A673 (cell line): ENCODE results near the gene NUCKS1.

Experiments used
- EZH2 ChIP-seq: fragments of 200-600 bp; sonication (generic); IDR thresholded peaks from 2 replicates; pipeline ENCODE4 v1.6.1; 2017; ENCODE audit warnings: borderline replicate concordance, low read depth, mild to moderate bottlenecking, mixed read lengths, antibody characterized with exemption, low read length; ENCODE audit not compliant: poor library complexity, severe bottlenecking
- TF ChIP-seq, protein P1 (sequence below): fragments of 300-800, 200-600 bp; sonication (generic); conservative IDR thresholded peaks from 2 replicates; pipeline ENCODE4 v1.5.1; 2017; ENCODE audit warnings: low read depth, mild to moderate bottlenecking, antibody characterized with exemption, low read length, moderate library complexity, mixed read lengths

DNA sequence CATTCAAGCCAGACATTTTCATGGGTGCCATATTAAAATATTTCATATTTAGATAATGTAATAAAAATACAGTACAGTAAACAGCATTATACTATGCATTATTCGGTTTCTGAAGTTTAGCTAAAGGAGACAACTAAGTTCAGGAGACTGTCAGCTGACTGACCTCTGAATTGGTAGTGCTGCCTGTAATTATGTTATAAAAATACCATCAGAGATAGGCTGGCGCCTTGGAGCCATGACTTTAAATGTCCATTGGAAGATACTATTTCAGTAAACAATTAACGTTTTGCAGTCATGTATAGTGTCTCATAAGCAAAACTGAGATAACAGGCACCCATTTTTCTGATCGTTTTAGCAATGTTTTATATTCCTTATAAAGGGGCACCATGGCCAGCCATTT, 36.6 kb upstream of the NUCKS1 start:
- TF ChIP-seq, protein P1, sequence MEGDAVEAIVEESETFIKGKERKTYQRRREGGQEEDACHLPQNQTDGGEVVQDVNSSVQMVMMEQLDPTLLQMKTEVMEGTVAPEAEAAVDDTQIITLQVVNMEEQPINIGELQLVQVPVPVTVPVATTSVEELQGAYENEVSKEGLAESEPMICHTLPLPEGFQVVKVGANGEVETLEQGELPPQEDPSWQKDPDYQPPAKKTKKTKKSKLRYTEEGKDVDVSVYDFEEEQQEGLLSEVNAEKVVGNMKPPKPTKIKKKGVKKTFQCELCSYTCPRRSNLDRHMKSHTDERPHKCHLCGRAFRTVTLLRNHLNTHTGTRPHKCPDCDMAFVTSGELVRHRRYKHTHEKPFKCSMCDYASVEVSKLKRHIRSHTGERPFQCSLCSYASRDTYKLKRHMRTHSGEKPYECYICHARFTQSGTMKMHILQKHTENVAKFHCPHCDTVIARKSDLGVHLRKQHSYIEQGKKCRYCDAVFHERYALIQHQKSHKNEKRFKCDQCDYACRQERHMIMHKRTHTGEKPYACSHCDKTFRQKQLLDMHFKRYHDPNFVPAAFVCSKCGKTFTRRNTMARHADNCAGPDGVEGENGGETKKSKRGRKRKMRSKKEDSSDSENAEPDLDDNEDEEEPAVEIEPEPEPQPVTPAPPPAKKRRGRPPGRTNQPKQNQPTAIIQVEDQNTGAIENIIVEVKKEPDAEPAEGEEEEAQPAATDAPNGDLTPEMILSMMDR = no peak
- no peak for TF ChIP-seq EZH2
